ENCODE results near the gene UBE2J2.
A peak's percentile ranks its signal among the peaks of the same experiment; 100 is the strongest.

UBE2J2 gene

GRCh38 chr1:1246577-1247340 lies 26.9 kb downstream of the UBE2J2 start, which contains the start of gene C1QTNF12:
Gene C1QTNF12 (minus strand): TSS chr1:1246722. CDS start chr1:1246690, 32 bp downstream.
- Histone ChIP-seq H2AFZ (ENCODE audit: low read depth, low read length) (no peak within 1 kb of the TSS), H3K27me3 (ENCODE audit: insufficient read depth, low read length, poor library complexity) (no peaks in the 10 kb centered on the region), H3K79me2 (ENCODE audit: insufficient read depth, low read length) (no peaks in the 10 kb centered on the region), H3K4me3 (ENCODE audit: low read depth in 1 of 2, low read length in 2 of 2) (no peak within 1 kb of the TSS), H3K27ac (ENCODE audit: low read length) (no peak within 1 kb of the TSS), H3K4me2 (ENCODE audit: insufficient read depth, low read length) (no peak within 1 kb of the TSS), H3K36me3 (ENCODE audit: insufficient read depth, low read length) (no peaks in the 10 kb centered on the region), H3K9ac (ENCODE audit: low read depth, low read length) (no peak within 1 kb of the TSS), H3K9me3 (ENCODE audit: insufficient read depth, low read length, severe bottlenecking) (no peaks in the 10 kb centered on the region), H4K20me1 (ENCODE audit: insufficient read depth, low read length) (no peaks in the 10 kb centered on the region; the same call in 1 of the 2 replicates), H3K4me1 (ENCODE audit: insufficient read depth, low read length) (peaks cover 17% of the 10 kb centered on the region)
- ATAC-seq (ENCODE audit: insufficient read depth, low read depth) = no peak
- DNase-seq = no peak
- TF ChIP-seq EZH2 (IDR thresholded peaks at IDR 0.05; ENCODE audit: borderline replicate concordance, low read depth, low read length, severe bottlenecking) = no peak
- TF ChIP-seq CTCF (IDR thresholded peaks at IDR 0.05; ENCODE audit: borderline replicate concordance, extremely low read depth, low read length, poor library complexity, severe bottlenecking) = peak; percentile 34

GRCh38 chr1:1245817-1246576 lies 27.7 kb downstream of the UBE2J2 start:
- no peaks in the 10 kb centered on the region for H3K36me3 ChIP-seq (ENCODE audit: insufficient read depth, low read length)
- no peak for DNase-seq
- TF ChIP-seq CTCF (IDR thresholded peaks at IDR 0.05; ENCODE audit: borderline replicate concordance, extremely low read depth, low read length, poor library complexity, severe bottlenecking) = no peak
- no peak for TF ChIP-seq EZH2 (IDR thresholded peaks at IDR 0.05; ENCODE audit: borderline replicate concordance, low read depth, low read length, severe bottlenecking)
- H2AFZ ChIP-seq (ENCODE audit: low read depth, low read length) = no peak overlapping the region
- peaks cover 9% of the 10 kb centered on the region for H3K4me1 ChIP-seq (ENCODE audit: insufficient read depth, low read length)
- ATAC-seq (ENCODE audit: insufficient read depth, low read depth) = no peak
- H4K20me1 ChIP-seq (ENCODE audit: insufficient read depth, low read length) = no peaks in the 10 kb centered on the region; the same call in 1 of the 2 replicates
- H3K4me3 ChIP-seq (ENCODE audit: low read depth in 1 of 2, low read length in 2 of 2) = no peak overlapping the region
- no peak overlapping the region for H3K9ac ChIP-seq (ENCODE audit: low read depth, low read length)
- no peak overlapping the region for H3K27ac ChIP-seq (ENCODE audit: low read length)
- H3K9me3 ChIP-seq (ENCODE audit: insufficient read depth, low read length, severe bottlenecking) = no peaks in the 10 kb centered on the region
- no peaks in the 10 kb centered on the region for H3K27me3 ChIP-seq (ENCODE audit: insufficient read depth, low read length, poor library complexity)
- H3K4me2 ChIP-seq (ENCODE audit: insufficient read depth, low read length) = no peak overlapping the region
- H3K79me2 ChIP-seq (ENCODE audit: insufficient read depth, low read length) = no peaks in the 10 kb centered on the region

GRCh38 chr1:1245178-1245816 lies 28.4 kb downstream of the UBE2J2 start:
- H3K4me2 ChIP-seq (ENCODE audit: insufficient read depth, low read length) = no peak overlapping the region
- no peak for ATAC-seq (ENCODE audit: insufficient read depth, low read depth)
- DNase-seq = no peak
- H3K27me3 ChIP-seq (ENCODE audit: insufficient read depth, low read length, poor library complexity) = no peaks in the 10 kb centered on the region
- H3K27ac ChIP-seq (ENCODE audit: low read length) = no peak overlapping the region
- no peak overlapping the region for H3K9ac ChIP-seq (ENCODE audit: low read depth, low read length)
- H4K20me1 ChIP-seq (ENCODE audit: insufficient read depth, low read length) = no peaks in the 10 kb centered on the region; the same call in 1 of the 2 replicates
- H3K4me1 ChIP-seq (ENCODE audit: insufficient read depth, low read length) = peaks cover 2% of the 10 kb centered on the region; the same call in 1 of the 2 replicates
- no peaks in the 10 kb centered on the region for H3K79me2 ChIP-seq (ENCODE audit: insufficient read depth, low read length)
- no peak overlapping the region for H3K4me3 ChIP-seq (ENCODE audit: low read depth in 1 of 2, low read length in 2 of 2)
- no peaks in the 10 kb centered on the region for H3K9me3 ChIP-seq (ENCODE audit: insufficient read depth, low read length, severe bottlenecking)
- TF ChIP-seq EZH2 (IDR thresholded peaks at IDR 0.05; ENCODE audit: borderline replicate concordance, low read depth, low read length, severe bottlenecking) (no peak), CTCF (IDR thresholded peaks at IDR 0.05; ENCODE audit: borderline replicate concordance, extremely low read depth, low read length, poor library complexity, severe bottlenecking) (no peak)
- no peaks in the 10 kb centered on the region for H3K36me3 ChIP-seq (ENCODE audit: insufficient read depth, low read length)
- H2AFZ ChIP-seq (ENCODE audit: low read depth, low read length) = no peak overlapping the region

Data from DND-41 (cell line).